Right ventricle myocardium inferior (tissue), 1 donor: ENCODE measurements around the gene NTN1. TPM values are rescaled to one million over a fixed set of nuclear protein-coding genes. Genes with fewer than 3 reads are reported as not detected.

Source experiments
- ATAC-seq: fragments of 200-7000 bp; cut with Tn5 transposase; one replicate; pipeline ENCODE4 v1.9.1; 2020; ENCODE audit warnings: mild to moderate bottlenecking, moderate library complexity
- DNase-seq: peaks from one replicate; pipeline ENCODE4 v3.0.0; 2021; ENCODE audit errors: missing footprints
- intact Hi-C: fragments of 100-400 bp; cut with DNase I; formaldehyde crosslinking; loops from one replicate; pipeline ENCODE4 v1.11.0; 2022
- total RNA-seq: library from RNA; stranded (reverse); fragmentation: NEBNext Ultra II Directional; extraction: Animal tissue kit (Norgen Biotek cat#: 25700); gene quantifications from one replicate; pipeline ENCODE4 v1.2.1, GENCODE V29; 2021
- donor health status: DM: no; HTN: yes; CAD: no; lungs with severe emphysema.

NTN1 gene
- total RNA-seq, 1 donor from 2014 or later = 24.5 TPM

- intact Hi-C loops = loop anchor here (2.0 to 10.0 kb wide), 3 partner anchors 187 to 299 kb away; no protein-coding TSS in a partner anchor
- ATAC-seq = peak; percentile 86
- peak; percentile 70 for DNase-seq
These were observed 270.7 kb downstream of the NTN1 start for GRCh38 chr17:9291912-9292560.

- no peak for ATAC-seq
- DNase-seq = no peak
- intact Hi-C loops = loop anchor here (2.0 to 10.0 kb wide), 3 partner anchors 188 to 300 kb away; no protein-coding TSS in a partner anchor
These were observed 271.2 kb downstream of the NTN1 start for GRCh38 chr17:9292561-9292941.

Other genes with a start within 250 kb of the NTN1 start
- 0.11 TPM for gene MFSD6L, start 222.1 kb upstream of the NTN1 start, total RNA-seq
- gene PIK3R6, start 153.8 kb upstream of the NTN1 start, total RNA-seq = 0.78 TPM
- 2.8 TPM for gene PIK3R5, start 55.8 kb upstream of the NTN1 start, total RNA-seq